Mesothelial cell of epicardium (in vitro differentiated cells): ENCODE data around the gene VEPH1. TPM values are rescaled to one million over a fixed set of nuclear protein-coding genes. Genes with fewer than 3 reads are reported as not detected.

Experiments
- DNase-seq, 2 experiments: peaks; one replicate each; pipeline ENCODE4 v3.0.0; 2021; ENCODE audit warnings: low spot score in 2 of 2; ENCODE audit not compliant: unreplicated experiment in 2 of 2
- H3K27ac Mint-ChIP-seq: 2 replicates; pipeline ENCODE4 v1.8.0; 2021; ENCODE audit warnings: mixed read lengths
- H3K27me3 Mint-ChIP-seq: 2 replicates; pipeline ENCODE4 v1.8.0; 2021; ENCODE audit warnings: low read depth, mixed read lengths
- H3K36me3 Mint-ChIP-seq: 2 replicates; pipeline ENCODE4 v1.8.0; 2021; ENCODE audit warnings: mixed read lengths
- H3K4me1 Mint-ChIP-seq: 2 replicates; pipeline ENCODE4 v1.8.0; 2021; ENCODE audit warnings: mixed read lengths
- H3K4me3 Mint-ChIP-seq: 2 replicates; pipeline ENCODE4 v1.8.0; 2021; ENCODE audit warnings: mild to moderate bottlenecking, moderate library complexity, mixed read lengths
- H3K9me3 Mint-ChIP-seq: 2 replicates; pipeline ENCODE4 v1.8.0; 2021; ENCODE audit warnings: mixed read lengths
- total RNA-seq: library from RNA; stranded (reverse); gene quantifications from 3 replicates; pipeline ENCODE4 v1.2.1, GENCODE V29; 2021
- TF ChIP-seq, protein P1 (sequence below): fragments of 200-600 bp; sonication (generic); IDR thresholded peaks from one replicate; pipeline ENCODE4 v1.5.0; 2021; ENCODE audit warnings: antibody characterized with exemption; ENCODE audit not compliant: unreplicated experiment

The VEPH1 gene
- total RNA-seq, 1 donor from 2014 or later, result 10.2 TPM

DNA sequence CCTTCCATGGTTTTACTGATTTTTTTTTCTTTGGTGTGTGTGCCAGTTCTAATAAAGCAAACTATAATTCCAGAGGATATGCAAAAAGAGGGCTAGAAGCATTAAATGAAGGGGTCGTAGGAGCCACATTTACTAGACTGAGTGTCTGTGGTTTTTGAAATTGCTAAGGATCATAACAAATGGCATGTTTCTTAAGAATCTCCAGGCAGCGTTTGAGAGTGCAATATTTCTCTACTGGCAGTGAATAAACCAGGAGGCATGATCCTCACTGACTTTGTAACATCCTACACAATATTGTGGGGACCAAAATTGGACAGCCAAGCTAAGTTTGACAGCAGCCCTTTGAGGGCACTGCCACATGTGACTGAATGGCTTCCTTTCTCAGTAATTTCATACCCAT is 227.4 kb downstream of the VEPH1 start:
- Mint-ChIP-seq H3K36me3 (no peaks in the 10 kb centered on the region), H3K9me3 (no peaks in the 10 kb centered on the region), H3K4me3 (no peak overlapping the region), H3K27ac (no peak overlapping the region), H3K4me1 (peaks cover 9% of the 10 kb centered on the region), H3K27me3 (no peaks in the 10 kb centered on the region)
- TF ChIP-seq, protein P1, sequence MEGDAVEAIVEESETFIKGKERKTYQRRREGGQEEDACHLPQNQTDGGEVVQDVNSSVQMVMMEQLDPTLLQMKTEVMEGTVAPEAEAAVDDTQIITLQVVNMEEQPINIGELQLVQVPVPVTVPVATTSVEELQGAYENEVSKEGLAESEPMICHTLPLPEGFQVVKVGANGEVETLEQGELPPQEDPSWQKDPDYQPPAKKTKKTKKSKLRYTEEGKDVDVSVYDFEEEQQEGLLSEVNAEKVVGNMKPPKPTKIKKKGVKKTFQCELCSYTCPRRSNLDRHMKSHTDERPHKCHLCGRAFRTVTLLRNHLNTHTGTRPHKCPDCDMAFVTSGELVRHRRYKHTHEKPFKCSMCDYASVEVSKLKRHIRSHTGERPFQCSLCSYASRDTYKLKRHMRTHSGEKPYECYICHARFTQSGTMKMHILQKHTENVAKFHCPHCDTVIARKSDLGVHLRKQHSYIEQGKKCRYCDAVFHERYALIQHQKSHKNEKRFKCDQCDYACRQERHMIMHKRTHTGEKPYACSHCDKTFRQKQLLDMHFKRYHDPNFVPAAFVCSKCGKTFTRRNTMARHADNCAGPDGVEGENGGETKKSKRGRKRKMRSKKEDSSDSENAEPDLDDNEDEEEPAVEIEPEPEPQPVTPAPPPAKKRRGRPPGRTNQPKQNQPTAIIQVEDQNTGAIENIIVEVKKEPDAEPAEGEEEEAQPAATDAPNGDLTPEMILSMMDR, result no peak
- no peak for DNase-seq

DNA sequence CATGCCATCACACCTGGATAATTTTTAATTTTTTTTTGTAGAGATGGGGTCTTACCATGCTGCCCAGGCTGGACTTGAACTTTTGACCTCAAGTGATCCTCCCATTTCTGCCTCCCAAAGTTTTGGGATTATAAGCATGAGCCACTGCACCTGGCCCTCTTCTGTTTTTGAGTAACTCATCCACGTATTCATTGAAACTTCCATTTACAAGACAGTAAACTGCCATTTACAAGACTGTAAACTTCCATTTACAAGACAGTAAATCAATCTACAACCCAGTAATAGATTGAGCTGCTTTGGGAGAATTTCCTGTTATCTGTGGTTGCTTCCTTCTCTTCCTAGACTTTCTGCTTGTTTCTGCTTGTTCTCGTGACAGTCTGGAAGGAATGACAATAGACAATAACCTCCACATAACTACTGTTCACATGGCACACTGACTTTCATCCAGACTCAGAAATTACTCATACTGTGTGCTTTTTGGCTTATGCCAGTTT is 228.5 kb downstream of the VEPH1 start:
- TF ChIP-seq, protein P1, result no peak
- no peak for DNase-seq
- no peaks in the 10 kb centered on the region for H3K27me3 Mint-ChIP-seq
- no peak overlapping the region for H3K4me3 Mint-ChIP-seq
- no peaks in the 10 kb centered on the region for H3K9me3 Mint-ChIP-seq
- H3K36me3 Mint-ChIP-seq, result no peaks in the 10 kb centered on the region
- no peak overlapping the region for H3K27ac Mint-ChIP-seq
- H3K4me1 Mint-ChIP-seq, result peaks cover 7% of the 10 kb centered on the region

DNA sequence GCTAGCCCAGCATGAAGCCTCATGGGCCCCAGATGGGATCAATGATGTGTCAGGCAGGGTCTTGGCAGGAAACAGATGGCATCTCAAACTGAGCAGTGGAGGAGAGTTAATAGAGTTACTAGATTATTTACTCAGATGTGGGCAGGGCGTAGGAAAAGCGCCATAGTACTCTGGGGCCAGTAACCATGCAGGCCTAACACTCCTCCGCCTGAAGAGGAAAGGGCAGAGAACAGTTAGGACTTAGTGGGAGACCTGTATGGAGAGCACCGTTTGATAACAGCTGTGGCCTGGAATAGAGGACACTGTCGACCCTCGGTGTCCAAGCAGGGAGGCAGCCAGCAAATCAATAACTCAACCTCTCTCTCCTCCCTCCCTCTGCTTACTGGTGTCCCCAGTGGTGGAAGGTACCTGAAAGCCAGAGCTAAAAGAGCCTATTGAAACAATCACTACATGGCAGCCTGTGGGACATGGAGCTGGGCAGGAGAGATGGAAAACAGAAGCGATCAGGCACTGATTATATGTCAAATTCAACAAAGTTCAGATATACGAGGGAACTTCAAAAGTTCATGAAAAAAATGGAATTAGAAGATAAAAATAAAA is 231.8 kb downstream of the VEPH1 start:
- Mint-ChIP-seq H3K27me3 (no peaks in the 10 kb centered on the region), H3K4me3 (no peak overlapping the region), H3K27ac (no peak overlapping the region)

DNA sequence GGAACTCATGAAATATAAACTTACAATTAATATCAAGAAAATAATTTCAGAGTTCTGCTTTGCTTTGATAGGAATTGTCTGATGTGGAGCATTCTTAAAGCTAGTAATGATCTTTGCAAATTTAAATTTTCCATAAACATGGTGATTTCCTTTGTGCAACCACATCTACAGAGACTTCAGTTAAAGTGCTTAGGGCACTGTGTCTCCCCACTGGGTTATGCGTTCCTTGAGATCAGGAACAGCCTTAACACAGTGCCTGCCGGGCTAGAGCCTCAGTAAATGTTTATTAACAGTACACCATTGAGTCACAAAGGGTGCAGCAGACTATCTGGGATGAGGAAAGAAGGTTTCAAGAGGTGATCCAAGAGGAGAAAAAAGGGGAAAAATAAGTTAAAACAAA is 235.2 kb downstream of the VEPH1 start:
- H3K4me1 Mint-ChIP-seq, result peaks cover 6% of the 10 kb centered on the region
- TF ChIP-seq, protein P1, result no peak
- H3K27me3 Mint-ChIP-seq, result no peaks in the 10 kb centered on the region
- no peak overlapping the region for H3K27ac Mint-ChIP-seq
- no peak overlapping the region for H3K4me3 Mint-ChIP-seq
- H3K36me3 Mint-ChIP-seq, result no peaks in the 10 kb centered on the region
- H3K9me3 Mint-ChIP-seq, result no peaks in the 10 kb centered on the region
- DNase-seq, result no peak

More for the DNA sequence above, 231.8 kb downstream of the VEPH1 start:
- Mint-ChIP-seq H3K9me3 (no peaks in the 10 kb centered on the region), H3K36me3 (no peaks in the 10 kb centered on the region), H3K4me1 (peaks cover 7% of the 10 kb centered on the region)
- TF ChIP-seq, protein P1, result no peak
- no peak for DNase-seq

DNA sequence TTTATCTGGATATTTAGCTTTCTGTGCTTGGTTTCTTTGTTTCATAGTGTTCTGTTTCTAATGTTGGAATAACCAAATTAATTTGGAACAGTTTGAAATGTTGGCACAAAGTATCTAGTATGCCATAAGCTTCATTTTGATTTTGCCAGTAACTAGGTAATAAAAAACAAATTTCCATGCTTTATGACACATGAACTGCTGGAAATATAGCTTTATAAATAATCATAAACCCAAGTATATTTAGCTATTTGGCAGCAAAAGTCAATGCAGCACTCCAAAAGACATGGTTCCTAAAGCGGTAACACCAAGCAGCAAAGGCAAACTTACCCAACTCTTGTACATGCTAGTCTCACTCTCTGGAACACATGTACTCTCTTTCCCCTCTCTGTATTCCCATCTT is 237.3 kb downstream of the VEPH1 start:
- no peak for DNase-seq
- Mint-ChIP-seq H3K4me3 (no peak overlapping the region), H3K27ac (no peak overlapping the region), H3K9me3 (no peaks in the 10 kb centered on the region), H3K36me3 (no peaks in the 10 kb centered on the region), H3K4me1 (peaks cover 14% of the 10 kb centered on the region), H3K27me3 (no peaks in the 10 kb centered on the region)
- TF ChIP-seq, protein P1, result no peak
